ENCODE data around the gene CDCA7.
"Not testable (repeated sequence)": the region's sequence is repeated elsewhere in the genome, so short reads cannot be mapped to it uniquely, and the experiment has no call there.

The CDCA7 gene

DNA sequence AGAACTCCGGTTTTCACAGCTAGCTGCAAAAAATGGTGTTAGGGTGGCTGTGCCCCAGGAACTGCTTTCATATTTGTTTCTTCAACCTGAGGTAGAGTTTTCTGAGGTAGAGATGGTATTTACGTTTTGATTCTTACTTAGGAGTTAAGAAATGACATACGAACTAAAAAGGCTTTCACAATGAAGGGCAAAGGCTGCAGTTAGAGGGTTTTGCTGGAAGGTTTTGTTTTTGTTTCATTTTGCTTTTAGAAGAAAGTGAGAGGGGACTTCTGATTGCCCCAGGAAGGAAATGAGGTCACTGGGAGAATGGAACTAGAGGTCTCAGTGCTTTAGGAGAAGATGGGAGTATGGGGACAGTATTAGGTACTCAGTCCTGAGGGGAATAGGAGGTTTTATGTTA lies 15.5 kb downstream of the CDCA7 start:
- DNase-seq: no peak

- no peak for DNase-seq
These were observed 16.4 kb downstream of the CDCA7 start for GRCh38 chr2:173371023-173371422.

GRCh38 chr2:173373290-173373689 lies 18.6 kb downstream of the CDCA7 start:
- no peak for DNase-seq

GRCh38 chr2:173374634-173375033 lies 20.0 kb downstream of the CDCA7 start:
- no peak for DNase-seq

GRCh38 chr2:173385534-173385933 lies 30.9 kb downstream of the CDCA7 start:
- not testable (repeated sequence) for DNase-seq

- DNase-seq: no peak
These were observed 31.5 kb downstream of the CDCA7 start for GRCh38 chr2:173386021-173386737.

- DNase-seq: no peak
These were observed 32.0 kb downstream of the CDCA7 start for GRCh38 chr2:173386738-173387065.

DNA sequence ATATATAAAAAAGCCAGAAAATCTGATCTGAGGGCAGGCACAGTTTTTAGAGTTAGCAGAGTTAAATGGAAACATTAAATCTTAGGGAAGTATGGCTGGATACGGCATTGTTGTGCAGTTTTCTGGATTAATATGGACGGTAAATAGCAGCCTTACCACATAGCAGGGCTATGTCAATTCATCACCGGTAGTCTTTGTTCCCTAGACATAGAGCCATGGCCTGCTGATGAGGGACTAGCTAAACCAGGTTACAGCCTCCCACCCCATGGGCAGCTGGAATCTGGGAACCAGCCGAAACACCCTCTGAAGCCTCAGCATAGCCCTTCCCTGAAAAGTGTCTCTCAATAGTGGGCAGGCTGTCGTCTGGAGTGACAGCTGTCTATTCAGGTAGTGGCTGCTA lies 32.4 kb downstream of the CDCA7 start:
- DNase-seq: no peak

- no peak for DNase-seq
These were observed 33.0 kb downstream of the CDCA7 start for GRCh38 chr2:173387660-173388059.

GRCh38 chr2:173388795-173389194 lies 34.1 kb downstream of the CDCA7 start:
- DNase-seq: no peak

DNA sequence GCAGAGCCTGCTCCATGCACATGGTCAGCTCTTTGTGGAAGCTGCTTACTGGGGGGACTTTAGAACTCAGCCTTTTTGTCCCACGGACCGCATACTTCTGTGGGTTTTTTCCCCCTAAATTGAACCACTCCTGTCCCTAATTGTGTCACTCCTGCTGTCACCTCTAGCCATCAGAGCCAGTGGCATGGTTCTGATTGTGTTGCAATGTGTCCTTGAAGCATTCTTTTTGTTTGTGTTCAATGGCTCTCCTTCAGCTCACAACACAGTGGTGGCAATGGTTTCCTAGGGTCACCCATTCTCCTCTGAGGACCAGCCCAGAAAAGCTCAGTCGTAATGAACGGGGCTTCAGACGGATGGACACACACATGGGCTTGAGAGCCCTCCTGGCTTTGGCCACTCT lies 35.4 kb downstream of the CDCA7 start:
- no peak for DNase-seq

GRCh38 chr2:173392731-173393130 lies 38.1 kb downstream of the CDCA7 start:
- DNase-seq: no peak

GRCh38 chr2:173393186-173393585 lies 38.5 kb downstream of the CDCA7 start:
- no peak for DNase-seq

- DNase-seq: no peak
These were observed 39.0 kb downstream of the CDCA7 start for GRCh38 chr2:173393636-173394035.

- no peak for DNase-seq
These were observed 39.7 kb downstream of the CDCA7 start for GRCh38 chr2:173394091-173394974.

DNA sequence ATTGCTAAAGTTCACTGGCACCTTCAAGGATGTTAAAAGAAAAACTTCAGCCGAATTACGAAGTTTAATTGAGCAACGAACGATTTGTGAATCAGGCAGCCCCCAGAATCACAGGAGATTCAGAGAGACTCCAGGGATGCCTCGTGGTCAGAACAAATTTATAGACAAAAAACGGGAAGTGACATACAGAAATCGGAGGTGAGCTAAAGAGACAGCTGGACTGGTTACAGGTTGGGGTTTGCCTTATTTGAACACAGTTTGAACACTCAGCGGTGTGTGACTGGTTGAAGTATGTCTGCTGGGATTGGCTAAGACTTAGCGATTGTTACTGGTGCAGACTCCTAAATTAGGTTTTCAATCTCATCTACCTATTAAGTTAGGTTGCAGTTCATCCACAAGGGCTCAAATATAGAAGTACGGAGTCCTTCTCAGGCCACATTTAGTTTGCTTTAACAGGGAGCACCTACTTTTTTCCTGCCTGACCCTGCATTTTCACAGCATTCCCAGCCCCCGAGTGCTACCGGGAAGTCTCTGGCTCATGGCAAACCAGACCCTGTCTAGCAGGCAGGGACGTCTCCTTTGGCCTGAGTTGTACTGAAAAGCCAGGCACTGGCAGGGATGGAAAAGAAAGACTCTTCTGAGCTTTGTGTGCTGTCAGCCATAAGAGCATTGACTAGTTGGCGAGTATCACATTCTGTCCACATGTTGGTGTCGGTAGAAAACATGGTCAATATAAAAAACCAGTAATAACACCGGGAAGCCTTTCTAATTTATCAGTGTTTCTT lies 41.1 kb downstream of the CDCA7 start:
- no peak for DNase-seq

DNA sequence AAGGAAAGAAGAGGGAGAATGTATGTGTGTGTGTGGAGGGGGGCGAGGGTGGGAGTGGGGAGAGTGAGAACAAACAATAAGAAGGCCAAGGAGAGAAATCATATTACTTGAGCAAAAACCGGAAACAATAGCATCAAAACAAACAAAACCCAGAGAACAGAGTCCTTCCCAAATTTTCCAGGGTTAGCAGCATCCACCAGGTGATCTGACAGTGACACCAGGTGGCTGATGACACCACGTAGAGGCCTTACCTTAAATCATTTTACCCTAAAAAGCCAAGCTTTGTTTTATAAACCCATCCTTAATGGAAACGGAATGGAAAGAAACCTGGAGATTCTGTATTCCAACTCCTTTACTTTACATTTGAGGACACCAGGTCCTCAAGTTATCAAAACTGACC lies 42.9 kb downstream of the CDCA7 start:
- DNase-seq: no peak

- no peak for DNase-seq
These were observed 44.6 kb downstream of the CDCA7 start for GRCh38 chr2:173399229-173399628.

- DNase-seq: no peak
These were observed 46.1 kb downstream of the CDCA7 start for GRCh38 chr2:173400760-173401159.

- no peak for DNase-seq
These were observed 47.1 kb downstream of the CDCA7 start for GRCh38 chr2:173401716-173402326.

GRCh38 chr2:173402405-173402974 lies 47.8 kb downstream of the CDCA7 start:
- DNase-seq: peak; percentile 69

GRCh38 chr2:173404841-173405750 lies 50.4 kb downstream of the CDCA7 start:
- DNase-seq: no peak
